ENCODE measurements around the gene DCTN2.

- TF ChIP-seq BHLHE40 (IDR thresholded peaks at IDR 0.05; ENCODE audit: borderline replicate concordance) (no peak), ELF4 (IDR thresholded peaks at IDR 0.05) (no peak)
Observed at GRCh38 chr12:57489157-57489641, 57.8 kb downstream of the DCTN2 start.
